Placental pericyte (primary cell): ENCODE measurements around the gene TRMT2A. TPM values are rescaled to one million over a fixed set of nuclear protein-coding genes. Genes with fewer than 3 reads are reported as not detected.

ENCODE experiments used
- small RNA-seq: library from RNA; depleted of rRNA; stranded (forward); fragments of <200 nt; gene quantifications from one replicate; pipeline ENCODE3, GENCODE V24; 2012; ENCODE audit warnings: low replicate concordance
- total RNA-seq: library from RNA; depleted of rRNA; stranded (reverse); fragments of >200 nt; gene quantifications from 2 replicates; pipeline ENCODE4 v1.2.3, GENCODE V29; 2012

TRMT2A gene, protein sequence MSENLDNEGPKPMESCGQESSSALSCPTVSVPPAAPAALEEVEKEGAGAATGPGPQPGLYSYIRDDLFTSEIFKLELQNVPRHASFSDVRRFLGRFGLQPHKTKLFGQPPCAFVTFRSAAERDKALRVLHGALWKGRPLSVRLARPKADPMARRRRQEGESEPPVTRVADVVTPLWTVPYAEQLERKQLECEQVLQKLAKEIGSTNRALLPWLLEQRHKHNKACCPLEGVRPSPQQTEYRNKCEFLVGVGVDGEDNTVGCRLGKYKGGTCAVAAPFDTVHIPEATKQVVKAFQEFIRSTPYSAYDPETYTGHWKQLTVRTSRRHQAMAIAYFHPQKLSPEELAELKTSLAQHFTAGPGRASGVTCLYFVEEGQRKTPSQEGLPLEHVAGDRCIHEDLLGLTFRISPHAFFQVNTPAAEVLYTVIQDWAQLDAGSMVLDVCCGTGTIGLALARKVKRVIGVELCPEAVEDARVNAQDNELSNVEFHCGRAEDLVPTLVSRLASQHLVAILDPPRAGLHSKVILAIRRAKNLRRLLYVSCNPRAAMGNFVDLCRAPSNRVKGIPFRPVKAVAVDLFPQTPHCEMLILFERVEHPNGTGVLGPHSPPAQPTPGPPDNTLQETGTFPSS
- 43.1 and 57.7 TPM in 2 replicates for total RNA-seq

GRCh38 chr22:20116951-20117632 is at the start of gene TRMT2A:
TSS of gene TRMT2A (minus strand) at chr22:20117226. CDS start at chr22:20116906, 320 bp downstream.

GRCh38 chr22:20150381-20151275 is 33.6 kb upstream of the TRMT2A start, which contains the start of gene CCDC188:
TSS of gene CCDC188 (minus strand) at chr22:20151055. CDS start at chr22:20150986, 69 bp downstream.

GRCh38 chr22:20131597-20131858 is 14.5 kb upstream of the TRMT2A start, which contains the start of gene ZDHHC8:
TSS of gene ZDHHC8 (plus strand) at chr22:20131804. CDS start at chr22:20131948, 144 bp downstream.

GRCh38 chr22:20115691-20116375 is 1.2 kb downstream of the TRMT2A start, which contains the start of gene RANBP1:
TSS of gene RANBP1 (plus strand) at chr22:20116104. CDS start at chr22:20116185, 81 bp downstream.

GRCh38 chr22:20079745-20080444 is 37.1 kb downstream of the TRMT2A start, which contains the start of gene DGCR8:
TSS of gene DGCR8 (plus strand) at chr22:20080241. CDS start at chr22:20085964, 5,723 bp downstream.

Small RNAs within 50 kb of the gene (small RNA-seq; reads per million reads assigned to genes)
- gene MIR6816 (0.29 reads per million), gene RF00017 (not detected), gene RF00599 (not detected)

Other genes with a start within 250 kb of the TRMT2A start
- 219 and 292 TPM in 2 replicates for gene COMT, start 175.5 kb downstream of the TRMT2A start, total RNA-seq
- gene TXNRD2, start 175.4 kb downstream of the TRMT2A start, total RNA-seq = 22.3 and 28.8 TPM in 2 replicates
- 7.0 and 17.9 TPM in 2 replicates for gene ARVCF, start 100.4 kb downstream of the TRMT2A start, total RNA-seq
- 54.1 and 57.1 TPM in 2 replicates for gene TANGO2, start 96.1 kb downstream of the TRMT2A start, total RNA-seq
- gene DGCR8, start 37.0 kb downstream of the TRMT2A start, total RNA-seq = 37.4 and 42.8 TPM in 2 replicates
- 122 and 247 TPM in 2 replicates for gene RANBP1, start 1.1 kb downstream of the TRMT2A start, total RNA-seq
- 16.0 and 22.3 TPM in 2 replicates for gene ZDHHC8, start 14.6 kb upstream of the TRMT2A start, total RNA-seq
- 0.14 TPM in 1 of 2 replicates, not detected in the other for gene CCDC188, start 33.8 kb upstream of the TRMT2A start, total RNA-seq
- 0.29 and 1.3 TPM in 2 replicates for gene RTN4R, start 151.1 kb upstream of the TRMT2A start, total RNA-seq
- gene DGCR6L, start 202.8 kb upstream of the TRMT2A start, total RNA-seq = 49.1 and 56.0 TPM in 2 replicates